ENCODE data around the gene KIFBP.

The KIFBP gene

GRCh38 chr10:69052736-69053135, 64.1 kb downstream of the KIFBP start:
- no peak for DNase-seq

GRCh38 chr10:69055241-69055640, 66.6 kb downstream of the KIFBP start:
- no peak for DNase-seq

- DNase-seq = no peak
These were observed 67.5 kb downstream of the KIFBP start for GRCh38 chr10:69056129-69056528.

- DNase-seq = no peak
These were observed 68.1 kb downstream of the KIFBP start for GRCh38 chr10:69056536-69057260.

DNA sequence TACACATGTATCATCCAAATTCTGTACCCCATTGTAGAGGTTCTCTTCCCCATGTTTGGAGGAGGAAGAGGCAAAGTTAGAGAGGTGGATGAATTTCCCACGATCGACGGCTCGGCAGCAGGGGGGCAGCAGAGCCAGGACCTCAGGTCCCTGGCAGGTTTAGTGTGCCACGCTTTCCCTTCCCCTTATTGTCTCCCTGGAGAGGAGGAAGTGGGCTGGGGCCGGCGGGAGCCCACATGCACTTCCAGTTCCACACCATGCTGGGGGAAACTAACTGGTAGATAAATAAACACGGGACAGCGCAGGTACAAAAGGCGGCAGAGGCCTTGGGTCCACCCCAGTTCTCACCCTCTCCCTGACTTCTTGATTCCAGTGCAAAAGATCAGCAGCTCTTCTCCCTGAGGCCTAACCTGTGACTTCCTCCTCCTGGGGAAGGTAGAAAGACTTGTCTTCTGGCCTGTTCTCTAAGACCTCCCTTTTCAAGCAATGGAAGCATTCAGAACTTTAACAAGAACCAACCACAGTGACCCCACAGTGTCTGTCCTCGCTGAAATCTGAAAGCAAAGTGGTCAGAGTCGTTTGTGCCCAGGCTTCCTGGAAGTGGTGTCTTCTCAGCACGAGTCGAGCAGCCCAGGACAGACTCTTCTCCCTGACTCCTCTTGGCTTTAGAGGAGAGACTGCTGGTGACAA, 68.8 kb downstream of the KIFBP start:
- no peak for DNase-seq

DNA sequence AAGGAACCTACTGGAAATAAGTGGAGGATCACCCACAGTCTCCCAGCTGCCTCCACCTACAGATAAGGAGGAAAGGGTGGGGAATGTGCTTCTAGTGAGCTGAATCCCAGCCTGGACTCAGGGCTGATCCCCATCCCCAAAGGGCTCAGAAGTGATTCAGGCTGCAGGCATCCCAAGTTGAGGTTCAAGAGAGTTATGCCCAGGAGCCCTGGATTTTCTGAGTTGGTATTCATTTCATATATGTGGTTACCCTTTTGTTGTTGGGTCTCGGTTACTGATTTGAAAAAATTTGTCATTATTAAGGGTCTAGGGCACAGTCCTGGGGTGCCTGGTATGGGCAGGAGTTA, 69.3 kb downstream of the KIFBP start:
- DNase-seq = no peak

- no peak for DNase-seq
These were observed 71.7 kb downstream of the KIFBP start for GRCh38 chr10:69060127-69060798.

DNA sequence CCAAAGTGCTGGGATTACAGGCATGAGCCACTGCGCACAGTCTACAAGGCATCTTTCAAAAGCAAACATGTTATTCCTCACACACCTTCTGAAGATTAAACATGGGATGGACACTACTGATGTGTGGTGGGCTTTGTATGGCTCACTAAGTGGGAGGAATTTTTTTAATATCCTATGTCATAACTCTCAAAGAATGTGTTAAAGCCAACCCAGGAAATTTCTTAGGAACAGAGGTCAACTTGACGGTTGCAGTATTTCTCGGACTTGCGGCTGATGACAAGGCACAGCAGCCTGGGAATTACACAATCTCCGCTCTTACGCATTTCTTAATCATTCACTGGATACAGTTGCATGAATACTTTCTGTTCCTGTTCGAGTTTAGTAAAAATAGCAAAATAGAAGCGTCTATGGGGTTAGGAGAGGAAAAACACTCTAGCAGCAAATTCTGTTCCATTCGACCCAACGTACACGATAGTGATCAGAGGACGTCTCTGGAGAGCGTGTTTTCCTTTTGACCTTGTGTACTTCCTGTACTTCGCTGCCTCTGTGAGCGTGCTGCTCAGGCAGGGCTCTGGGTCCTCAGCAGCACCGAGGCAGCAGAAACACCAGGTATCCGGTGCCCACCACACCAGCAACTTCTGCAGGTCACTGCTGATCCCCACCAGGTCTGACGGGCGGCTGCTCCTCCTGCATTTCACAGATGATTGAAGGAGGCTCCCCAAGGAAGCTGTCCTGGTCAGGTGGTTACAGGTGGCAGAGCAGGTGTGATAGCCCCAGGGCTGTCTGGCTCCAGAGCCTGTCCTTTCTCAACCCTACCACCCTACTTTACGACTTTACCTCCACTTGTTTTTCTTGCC, 72.9 kb downstream of the KIFBP start:
- DNase-seq = no peak

- no peak for DNase-seq
These were observed 74.3 kb downstream of the KIFBP start for GRCh38 chr10:69062901-69063300.

DNA sequence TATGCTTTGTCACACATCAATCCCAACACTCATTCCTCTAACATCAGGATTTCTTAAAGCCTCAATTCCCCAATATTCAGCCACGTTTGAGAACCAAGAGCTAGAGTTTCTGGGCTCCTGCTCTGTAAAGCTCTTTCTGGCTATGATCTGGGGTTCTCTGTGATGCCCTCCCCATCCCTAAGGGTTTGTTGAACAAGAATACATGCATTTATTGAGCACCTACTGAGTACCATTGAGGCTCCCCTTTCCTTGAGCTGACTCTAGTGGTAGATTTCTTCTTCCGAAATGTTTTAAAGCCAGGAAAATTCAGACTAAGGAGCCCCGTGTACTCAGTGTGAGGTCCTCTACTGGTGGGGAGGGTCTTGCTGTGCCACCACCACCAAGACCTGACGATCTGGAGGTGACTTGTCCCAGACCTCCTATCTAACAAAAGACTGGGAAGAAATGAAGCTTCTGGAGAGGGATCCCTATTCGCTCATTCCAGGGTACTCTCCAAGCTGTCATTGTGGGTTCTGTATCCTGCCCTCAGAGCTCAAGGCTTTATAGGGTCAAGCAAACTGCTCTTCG, 76.2 kb downstream of the KIFBP start:
- no peak for DNase-seq

DNA sequence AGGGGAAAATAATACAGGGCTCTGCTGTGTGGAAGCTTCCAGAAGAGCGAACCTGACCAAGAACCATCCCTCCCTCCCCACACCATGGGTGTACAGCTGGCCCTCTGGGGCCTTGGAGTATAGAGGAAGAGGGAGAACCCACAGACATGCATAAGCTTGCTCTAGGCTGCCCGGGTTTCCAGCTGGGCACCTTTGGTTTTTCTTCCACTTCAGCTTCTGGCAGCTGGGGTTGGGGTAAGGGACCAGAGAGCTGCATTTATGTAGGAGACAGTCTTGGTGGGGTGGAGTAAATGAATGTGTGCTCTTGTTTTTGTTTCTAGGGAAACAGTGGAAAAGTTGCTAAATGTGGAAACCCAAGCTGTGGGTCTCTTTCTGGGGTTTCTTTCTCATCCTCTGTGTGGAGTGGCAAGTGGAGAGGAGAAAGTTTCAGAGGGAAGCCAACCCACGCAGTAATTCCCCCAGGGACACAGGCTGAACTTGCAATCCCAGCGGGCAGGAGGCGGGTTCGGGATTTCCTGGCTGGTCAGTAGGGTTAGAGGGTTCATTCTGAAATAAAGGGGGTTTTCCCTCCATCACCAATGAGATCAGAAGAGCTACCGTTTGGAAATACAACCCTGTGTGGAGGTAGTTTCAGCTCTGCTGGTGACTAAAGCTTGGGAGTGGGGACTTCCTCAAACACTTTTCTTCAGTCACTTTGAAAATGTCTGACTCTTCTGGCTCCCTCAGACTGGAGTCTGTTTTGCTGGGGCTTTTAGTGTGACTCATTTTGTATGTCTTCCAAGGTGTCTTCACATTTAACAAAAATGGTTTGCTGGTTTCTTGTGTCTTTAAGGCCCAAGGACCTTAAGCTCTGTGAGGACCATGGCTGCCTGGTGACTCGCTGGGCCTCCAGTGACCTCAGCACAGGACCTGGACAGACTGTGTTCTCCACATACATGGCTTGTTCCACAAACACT, 77.1 kb downstream of the KIFBP start:
- DNase-seq = no peak

Data from NCI-H345 (cell line).